Activated T-cell treated with anti-CD3 and anti-CD28 coated beads for 4 hours (primary cell): Measurements from ENCODE around the gene ADAMTS2.

ENCODE experiments used
- DNase-seq: peaks from one replicate; pipeline ENCODE4 v3.0.0-alpha.2; 2020

Gene ADAMTS2

DNA sequence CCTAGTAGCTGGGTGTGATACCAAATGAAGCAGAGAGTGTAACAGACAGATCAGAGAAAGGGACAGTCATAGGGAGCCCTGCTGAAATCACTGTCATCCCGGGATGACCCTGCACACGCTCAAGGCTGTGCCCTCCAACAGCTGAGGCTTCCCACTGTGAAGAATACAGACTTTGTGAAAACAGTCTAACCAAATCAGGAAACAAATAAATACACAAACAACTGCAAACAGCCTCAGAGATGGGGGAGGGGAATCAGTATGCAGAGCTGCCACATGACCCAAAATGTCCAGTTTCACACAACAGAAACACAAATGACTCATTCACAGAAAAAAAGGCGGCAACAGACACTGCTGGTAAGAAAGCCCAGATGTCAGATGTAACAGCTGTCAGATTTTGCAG, 101.9 kb downstream of the ADAMTS2 start:
- DNase-seq = no peak

DNA sequence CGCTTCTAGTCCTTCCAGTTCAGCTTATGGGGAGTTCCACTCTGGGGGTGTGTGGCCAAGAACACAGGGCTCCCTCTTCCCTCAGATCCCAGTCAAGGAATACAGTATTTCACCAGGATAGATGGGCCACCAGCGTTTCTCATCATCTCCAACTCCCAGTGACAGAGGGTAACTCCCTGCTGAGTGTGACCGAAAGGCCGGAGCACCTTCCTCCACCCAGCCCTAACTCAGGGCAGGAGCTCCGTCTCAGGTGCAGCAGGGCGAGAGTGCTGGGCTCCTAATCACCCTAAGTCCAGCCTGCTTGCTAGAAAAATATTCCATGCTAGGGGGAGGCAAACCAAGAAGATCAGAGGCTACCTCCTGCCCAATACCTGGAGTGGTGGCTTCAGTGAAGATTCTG, 102.6 kb downstream of the ADAMTS2 start:
- no peak for DNase-seq

- no peak for DNase-seq
Observed at GRCh38 chr5:179241764-179242370, 103.4 kb downstream of the ADAMTS2 start.

- no peak for DNase-seq
Observed at GRCh38 chr5:179241175-179241574, 104.1 kb downstream of the ADAMTS2 start.

DNA sequence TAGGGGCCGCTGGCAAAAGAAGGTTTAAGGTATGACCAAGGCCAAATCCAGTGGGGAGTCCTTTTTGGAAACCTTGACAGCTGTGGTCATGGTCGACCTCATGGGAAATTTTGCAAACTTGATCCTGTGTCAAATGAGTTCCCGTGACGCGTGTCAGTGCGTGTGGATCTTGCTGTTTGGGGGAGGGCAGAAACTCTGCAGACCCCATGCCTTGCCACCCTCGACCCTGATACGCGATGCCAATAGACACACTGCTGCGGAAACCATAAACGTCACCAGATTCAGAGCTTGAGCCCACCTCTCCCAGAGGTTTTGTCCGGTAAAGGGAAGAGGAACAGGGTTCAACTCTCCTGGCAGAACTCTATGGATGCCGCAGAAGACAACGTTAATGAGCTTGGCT, 104.7 kb downstream of the ADAMTS2 start:
- DNase-seq = no peak

DNA sequence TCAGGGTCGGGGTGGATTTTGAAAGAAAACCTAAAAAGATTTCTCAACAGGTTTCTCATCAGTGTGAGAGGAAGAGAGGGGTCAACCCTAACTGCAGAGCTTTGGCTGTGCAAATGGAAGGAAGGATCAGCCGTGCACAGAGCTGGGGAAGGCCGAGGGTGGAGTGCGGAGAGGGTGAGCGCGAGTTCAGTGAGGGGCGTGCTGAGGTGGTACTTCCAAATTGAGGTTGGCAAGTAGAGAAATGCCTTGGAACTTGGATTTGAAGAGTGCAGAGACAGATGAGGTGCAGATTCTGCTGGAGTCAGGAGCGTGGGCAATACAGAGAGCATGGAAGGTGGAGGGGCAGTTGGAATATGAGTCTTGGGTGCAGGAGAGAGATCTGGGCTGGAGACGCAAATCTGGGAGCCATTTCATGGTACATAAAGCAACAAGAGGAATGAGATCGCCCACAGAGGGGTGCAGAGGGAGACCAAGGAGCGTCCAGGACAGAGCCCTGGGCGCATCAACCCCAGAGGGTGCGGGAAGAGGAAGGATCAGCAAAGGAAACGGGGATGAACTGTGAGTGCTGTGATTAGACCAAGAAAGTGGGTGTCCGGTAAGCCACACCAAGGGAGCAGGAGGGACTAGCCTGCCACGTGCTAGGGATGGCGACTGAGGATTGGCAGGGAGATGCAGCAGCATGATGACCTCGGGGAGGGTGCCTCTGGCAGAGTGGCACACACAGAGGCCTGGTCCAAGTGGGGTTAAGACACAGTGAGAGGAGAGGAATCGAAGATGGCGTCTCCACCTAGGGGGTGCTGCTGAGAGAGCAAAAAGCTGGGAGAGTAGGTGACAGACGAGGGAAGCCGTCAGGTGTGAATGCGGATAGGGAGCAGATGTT, 105.8 kb downstream of the ADAMTS2 start:
- DNase-seq = no peak

- no peak for DNase-seq
Observed at GRCh38 chr5:179238628-179238970, 106.7 kb downstream of the ADAMTS2 start.

- no peak for DNase-seq
Observed at GRCh38 chr5:179237770-179238627, 107.3 kb downstream of the ADAMTS2 start.

DNA sequence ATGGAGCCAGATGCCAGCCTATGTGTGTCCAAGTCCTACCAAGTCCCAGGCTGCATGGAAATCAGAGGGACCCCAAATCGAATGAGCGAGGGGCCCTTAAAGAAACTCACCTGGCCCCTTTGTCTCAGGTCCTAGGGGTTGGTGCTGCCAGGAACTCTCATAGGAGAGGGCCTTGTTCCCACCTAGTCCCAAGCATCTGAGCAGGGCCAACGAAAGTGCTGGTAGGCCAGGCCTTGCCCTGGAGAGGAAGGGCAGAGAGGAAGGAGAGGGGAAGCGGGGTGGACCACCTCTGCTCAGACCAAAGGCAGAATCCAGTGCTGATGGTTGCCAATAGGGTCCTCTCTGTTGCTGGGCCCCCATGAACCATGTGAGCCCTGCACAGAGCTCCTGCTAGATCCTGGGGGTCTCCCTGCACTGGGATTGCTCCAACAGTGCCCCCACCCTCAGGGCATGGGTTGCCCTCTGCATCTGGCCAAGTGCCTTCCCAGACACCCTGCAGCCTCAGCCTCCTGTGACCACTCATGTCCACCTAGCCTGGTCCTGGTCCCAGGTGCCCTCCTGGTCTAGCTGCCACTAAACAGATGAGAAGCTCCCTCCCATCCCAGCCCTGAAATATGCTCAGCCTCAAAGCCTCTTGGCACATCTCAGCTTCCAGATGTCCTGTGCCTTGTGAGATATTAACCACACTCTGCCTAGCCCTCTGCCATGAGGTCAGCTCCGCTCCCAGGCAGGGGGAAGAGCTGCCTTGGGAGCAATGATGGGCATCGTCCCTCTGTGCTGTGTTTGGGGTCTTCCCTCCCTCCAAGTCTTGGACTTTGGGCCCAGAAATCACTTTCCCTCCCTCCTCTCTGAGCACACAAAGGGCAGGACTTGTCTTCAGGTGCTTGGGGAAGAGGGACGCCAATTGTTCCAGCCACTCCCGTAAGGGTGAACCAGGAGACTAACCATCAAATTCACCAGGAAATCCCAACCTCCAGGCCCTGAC, 109.6 kb downstream of the ADAMTS2 start:
- DNase-seq = no peak

DNA sequence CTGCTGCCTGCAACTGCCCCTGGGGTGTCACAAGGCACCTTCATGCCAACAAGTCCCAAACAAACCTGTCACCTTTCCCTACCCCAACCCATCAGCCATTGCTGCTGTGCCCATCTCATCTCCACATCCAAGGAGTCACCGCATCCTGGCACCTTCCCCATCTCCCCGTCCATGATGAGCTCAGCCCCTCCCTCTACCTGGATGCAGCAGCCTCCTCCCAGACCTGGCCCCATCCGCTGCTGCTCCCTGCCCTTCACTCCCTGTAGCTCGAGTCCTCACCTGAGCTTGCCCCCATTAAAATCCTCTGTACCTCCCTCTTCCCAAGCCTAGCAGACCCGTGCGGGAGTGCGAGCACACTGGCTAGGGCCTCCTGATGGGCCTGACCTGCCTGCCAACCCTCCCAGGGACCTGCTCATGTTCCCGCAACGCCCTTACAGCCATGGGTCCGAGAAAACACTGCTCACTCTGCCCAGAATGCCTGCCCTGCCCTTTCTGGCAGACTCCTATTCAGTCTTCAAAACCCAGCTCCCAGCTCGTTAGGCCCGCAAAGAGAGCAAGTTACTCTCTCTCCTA, 110.6 kb downstream of the ADAMTS2 start:
- DNase-seq = no peak

GRCh38 chr5:179233909-179234562, 111.2 kb downstream of the ADAMTS2 start:
- DNase-seq = no peak

- DNase-seq = no peak
Observed at GRCh38 chr5:179232091-179232735, 113.0 kb downstream of the ADAMTS2 start.

GRCh38 chr5:179231309-179231708, 114.0 kb downstream of the ADAMTS2 start:
- DNase-seq = no peak

- DNase-seq = no peak
Observed at GRCh38 chr5:179230061-179230461, 115.2 kb downstream of the ADAMTS2 start.

- no peak for DNase-seq
Observed at GRCh38 chr5:179229331-179229831, 115.9 kb downstream of the ADAMTS2 start.

DNA sequence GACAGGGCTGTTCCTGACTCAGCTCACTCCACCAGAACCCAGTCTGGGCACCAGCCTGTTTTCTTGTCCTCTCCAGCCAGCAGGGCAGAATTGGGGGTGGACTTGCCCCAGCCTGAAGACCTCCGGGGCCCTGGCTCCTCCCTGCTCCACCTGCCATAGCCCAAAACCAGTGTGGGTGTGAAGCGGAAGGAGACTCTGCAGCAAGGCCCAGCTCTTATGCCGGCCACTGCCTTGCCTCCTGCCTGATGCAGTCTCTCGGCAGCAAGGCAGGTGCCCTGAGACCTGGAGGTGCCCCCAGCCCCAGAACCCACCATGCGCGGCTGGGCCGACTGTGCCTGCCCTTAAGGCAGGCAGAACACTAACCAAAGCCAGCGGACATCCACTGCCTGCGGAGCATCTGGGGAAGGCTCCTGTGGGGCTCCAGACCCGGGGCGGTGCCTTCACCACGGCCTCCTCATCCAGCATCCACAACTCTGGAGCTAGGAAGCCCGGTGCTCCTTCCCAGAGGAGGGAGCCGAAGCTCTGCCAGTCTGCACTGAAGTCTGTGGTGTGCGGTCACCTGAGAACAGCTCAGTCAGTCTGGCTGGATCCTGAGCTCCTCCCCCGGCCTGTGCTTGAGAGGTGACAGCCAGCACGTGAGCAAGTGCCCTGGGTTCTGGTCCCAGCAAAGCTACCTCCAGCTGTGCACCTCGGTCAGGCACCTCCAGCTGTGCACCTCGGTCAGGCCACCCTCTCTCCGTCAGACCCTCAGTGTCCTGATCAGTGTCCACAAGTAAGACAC, 116.7 kb downstream of the ADAMTS2 start:
- no peak for DNase-seq

- no peak for DNase-seq
Observed at GRCh38 chr5:179227580-179228311, 117.5 kb downstream of the ADAMTS2 start.

GRCh38 chr5:179227229-179227579, 118.1 kb downstream of the ADAMTS2 start:
- DNase-seq = no peak

DNA sequence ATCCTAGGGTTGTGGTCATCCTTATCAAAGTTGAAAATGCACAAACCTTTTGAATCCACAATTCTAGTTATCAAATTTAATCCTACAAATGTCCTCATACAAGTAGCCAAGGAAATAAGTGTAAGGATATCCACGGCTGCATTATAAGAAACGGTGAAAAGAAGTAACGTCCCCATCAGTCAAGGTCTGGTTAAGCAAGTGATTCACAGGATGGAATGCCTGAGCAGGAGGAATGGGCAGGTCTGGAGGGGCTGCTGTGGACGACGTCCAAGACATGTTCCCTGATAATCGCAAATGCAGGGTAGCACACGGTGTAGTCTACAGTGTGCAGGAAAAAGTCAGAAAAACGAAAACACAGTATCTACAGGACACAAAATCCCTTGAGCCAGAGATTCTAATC, 118.6 kb downstream of the ADAMTS2 start:
- DNase-seq = no peak
